Measurements from ENCODE around the gene MID1IP1.

MID1IP1 gene

DNA sequence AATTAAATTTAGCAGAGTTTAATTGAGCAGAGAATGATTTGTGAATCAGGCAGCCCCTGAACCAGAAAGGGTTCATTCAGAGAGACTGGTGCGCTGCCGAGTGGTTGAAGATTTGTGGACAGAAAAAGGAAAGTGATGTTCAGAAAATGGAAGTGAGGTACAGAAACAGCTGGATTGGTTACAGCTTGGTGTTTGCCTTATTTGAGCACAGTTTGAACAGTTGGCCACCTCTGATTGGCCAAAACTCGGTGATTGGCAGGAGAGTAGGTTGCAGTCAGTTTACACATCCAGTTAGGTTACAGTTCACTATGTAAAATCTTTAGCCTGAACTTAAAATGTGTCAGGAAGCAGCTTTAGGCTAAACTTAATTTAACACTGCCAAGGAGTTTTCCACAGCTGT is 14.9 kb downstream of the MID1IP1 start:
- no peak for DNase-seq

DNA sequence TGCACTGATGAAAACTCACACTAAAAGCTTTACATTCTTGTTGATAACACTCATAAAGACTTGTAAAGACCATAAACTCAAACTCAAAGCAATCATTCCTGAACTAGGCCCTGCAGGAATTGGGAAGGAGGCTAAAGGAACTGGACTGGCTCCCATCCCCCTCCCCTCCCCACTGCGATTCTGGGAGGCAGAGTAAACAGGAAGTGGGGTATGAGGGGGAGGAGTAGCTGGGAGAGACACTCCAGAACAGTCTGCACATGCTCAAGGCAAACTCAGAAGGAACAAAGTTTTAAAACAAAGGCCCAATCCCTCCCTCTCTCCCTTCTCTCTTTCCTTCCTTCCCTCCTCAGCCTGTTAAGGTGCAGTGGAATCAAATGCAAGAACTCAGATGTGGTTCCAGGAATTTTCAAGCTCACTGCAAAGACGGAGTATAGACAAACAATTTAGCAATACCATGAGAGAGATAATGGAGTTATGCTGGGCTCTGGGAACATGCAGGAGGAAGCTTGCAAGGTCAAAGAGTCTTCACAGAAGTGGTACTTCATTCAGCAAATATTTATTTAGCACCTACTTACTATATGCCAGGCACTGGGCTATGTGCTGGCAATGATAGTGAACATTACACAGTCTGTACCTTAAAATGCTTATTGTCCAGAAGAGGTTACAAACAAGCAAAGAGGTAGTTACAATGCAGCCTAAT is 15.9 kb downstream of the MID1IP1 start:
- DNase-seq: no peak

DNA sequence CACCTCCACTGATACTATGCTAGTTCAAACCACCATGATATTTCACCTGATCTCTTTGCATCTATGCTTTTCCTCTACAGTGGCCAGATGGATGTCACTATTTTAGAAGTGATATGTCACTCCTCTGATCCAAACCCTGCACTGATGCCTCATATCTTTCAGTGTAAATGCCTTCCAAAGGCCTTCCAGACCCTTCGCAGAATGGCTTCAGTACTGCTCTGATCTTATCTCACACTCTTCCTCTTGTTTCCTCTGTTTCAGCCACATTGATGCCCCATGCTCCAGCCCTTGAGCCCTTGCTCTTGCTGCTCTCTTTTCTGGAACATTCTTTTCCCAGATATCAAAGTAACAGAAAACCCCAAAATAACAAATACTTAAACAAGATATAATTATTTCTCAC is 17.9 kb downstream of the MID1IP1 start:
- no peak for DNase-seq

DNA sequence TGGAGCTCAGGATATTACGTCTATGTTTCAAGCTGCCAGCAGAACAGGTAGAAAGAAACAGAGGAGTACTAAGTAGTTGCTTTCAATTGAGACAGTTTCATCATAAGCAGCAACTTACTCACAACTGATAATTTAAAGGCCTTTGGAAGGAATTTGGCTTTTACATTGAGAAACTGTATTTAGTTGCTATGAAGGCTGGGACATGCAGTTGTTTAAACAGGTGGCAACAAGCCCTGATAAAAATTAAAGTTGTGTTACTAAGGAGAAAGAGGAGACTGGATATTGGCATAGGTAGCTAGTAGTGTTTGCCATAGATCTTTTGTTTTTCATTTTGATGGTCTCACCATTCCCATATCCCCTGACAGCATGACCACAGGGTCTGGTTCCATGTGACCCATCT is 18.4 kb downstream of the MID1IP1 start:
- DNase-seq: no peak

DNA sequence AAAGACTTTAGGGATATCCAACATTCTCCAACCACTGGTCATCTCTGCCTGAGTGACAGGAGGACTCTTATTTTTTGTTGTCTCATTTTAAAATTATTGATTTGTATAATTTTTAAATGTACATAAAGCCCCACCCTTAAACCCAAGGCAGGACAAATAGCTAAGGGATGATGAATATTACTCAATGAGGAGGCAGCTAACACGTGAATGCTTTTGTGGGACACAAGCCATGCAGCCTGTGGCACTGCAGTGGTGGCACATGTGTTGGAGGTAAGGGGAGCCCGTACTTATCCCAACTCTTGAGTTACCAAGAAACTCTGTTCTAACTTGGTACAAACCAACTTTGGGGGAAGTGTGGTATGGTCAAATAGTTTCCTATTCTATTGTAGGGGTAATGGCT is 19.5 kb downstream of the MID1IP1 start:
- DNase-seq: no peak

DNA sequence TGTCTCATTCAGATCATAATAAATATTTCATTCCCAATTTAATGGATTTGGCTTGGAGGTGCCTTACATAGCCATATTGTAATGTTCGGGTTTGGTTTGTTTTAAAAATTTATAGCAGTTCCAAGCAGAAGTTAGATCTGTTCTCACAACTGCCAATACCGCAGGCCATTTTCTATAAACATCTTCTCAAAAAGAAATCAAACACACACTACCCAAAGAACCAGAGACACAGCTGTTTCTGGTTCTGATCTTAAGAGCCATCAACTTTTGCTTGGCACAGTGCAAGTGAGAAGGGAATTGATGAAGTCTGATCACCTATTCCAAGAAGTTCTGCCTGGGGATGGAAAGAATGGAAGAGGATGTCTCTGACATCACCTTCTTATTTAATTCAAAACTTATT is 22.9 kb downstream of the MID1IP1 start:
- DNase-seq: no peak

DNA sequence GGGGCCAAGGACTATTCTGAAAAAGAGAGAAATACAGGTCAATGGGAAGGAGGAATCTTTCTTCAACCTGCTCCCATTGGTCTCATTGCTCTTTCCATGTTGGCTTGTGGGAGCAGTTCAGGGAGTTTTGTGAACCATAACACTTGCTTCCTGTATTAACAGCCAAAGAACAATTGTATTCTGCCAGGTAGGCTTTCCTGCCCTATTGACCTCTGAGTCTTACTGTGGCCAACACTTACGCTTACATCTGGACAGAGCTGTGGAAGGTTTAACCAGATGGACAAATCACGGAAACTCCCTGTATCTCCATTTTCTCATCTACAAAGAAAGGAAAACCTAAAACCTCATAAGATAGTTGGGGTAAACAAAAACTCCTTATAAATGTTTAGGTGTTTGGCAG is 30.7 kb downstream of the MID1IP1 start:
- no peak for DNase-seq

DNA sequence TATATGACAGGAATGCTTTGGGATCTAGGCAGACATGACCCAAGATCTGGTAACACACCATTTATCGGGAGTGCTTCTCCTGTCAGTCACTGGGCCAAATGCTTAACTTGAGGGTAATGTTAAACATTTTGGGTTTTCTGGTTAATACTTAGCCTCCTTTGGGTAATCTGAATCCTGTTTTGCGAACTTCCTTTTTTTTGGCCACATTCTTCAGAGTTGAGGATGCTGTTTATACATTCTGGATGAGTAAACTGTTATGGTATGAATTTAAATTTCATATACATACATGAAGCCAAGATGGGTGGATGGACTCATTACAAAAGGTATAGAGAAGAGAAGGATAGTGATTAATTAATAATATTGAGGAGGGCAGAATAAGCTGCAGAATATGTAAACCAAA is 36.1 kb downstream of the MID1IP1 start:
- no peak for DNase-seq

DNA sequence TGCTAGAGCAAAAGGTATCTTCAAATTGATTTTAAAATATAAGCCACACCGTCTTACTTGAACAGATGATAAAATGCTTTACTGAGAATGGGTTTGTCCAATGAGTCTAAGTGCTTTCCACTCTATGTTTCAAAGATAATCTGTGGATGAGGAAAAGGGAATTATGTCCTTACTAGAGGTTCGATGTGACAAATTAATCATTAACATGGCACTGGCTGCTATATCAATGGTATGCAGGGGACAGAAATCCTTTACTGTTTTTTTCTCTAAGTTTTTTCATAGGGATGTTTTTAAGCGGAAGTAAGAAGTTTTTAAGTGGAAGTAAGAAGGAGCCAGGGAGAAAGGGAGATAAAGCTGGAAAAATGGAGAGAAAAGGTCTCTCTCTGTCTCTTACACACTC is 38.0 kb downstream of the MID1IP1 start:
- DNase-seq: no peak

DNA sequence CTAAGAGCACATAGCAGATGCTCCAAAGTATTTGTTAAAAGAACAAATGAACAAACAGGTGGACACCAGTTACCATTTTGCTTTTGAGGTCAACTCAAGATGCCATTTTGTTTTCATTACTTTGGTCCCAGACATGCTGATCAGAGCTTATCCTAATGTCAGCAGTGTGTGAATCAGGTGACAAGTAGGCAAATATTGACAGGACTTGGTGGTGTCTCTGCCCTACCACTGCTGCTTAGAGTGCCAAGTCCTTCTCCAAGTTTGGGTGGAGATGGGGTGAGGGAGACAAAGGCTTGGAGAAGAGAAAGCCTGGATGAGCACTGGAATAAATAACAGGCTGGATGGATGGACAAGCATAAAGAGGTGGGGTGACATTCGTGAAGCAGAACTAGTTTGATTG is 38.7 kb downstream of the MID1IP1 start:
- no peak for DNase-seq

DNA sequence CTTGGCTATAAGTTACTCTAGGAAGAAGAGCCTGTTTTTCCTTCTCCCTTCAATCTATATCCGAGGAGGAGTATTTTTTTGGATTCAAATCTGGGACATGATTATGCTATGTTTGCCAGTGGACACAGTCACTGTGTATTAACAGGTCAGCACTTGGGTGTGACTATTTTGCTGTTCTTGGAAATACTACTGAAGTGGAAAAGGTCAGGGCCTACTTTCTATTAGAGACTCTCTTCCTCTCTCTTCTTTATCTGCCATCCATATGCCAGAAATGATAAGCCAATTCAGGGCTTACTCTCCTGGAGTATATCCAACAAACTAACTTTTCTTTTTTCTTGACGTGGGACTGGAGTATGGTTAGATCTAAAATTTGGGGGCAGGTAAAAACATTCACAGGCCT is 40.5 kb downstream of the MID1IP1 start:
- DNase-seq: no peak

DNA sequence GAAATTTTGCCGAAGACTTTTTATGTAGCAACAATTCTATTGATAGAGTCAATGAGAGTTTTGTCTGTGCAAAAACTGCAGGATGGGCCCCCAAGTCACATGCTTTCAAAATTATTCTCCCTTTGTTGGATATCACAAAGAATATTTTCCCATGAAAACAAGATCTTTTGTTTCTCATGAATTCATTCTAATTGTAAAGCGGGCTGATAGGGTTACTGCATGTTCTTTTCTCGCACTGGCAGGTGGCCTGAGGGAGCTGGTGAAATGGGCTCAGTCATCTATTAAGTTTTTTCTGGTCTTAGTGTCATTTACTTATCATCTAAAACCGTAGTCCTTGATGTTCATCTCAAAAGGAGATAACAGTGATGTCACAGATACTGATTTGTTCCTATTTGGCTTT is 44.2 kb downstream of the MID1IP1 start:
- DNase-seq: no peak

DNA sequence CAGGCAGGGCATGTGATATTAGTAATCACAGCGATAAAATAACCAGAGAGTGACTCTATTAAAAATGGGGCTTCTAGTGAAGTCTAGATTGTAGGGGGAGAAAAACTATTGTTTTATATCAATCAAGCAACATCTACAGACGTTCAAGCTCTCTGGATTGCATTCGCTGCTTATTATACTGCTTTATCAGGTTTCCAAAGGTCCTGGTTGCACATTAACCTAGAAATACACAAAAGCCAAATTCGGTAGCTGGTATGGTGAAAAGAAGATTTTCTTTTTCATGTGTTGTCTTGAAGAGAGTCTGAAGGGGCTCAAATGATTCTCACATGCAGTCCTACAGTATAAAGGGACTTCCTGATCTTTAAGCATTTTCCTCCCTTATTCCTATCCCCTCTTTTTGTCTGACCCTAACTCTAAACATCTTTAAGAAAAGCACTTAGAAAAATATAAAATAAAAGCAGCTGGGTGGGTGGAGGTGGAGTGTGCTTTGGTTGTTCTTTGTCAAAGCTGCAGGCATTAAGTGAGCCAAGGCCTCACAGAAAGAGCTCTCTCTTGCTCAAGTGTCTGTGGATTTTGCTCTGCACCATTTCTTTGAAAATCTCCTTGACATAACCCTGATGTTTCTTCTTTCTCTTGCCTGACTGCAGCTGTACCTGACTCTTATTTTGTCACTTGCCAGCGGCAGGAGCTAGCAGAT is 46.1 kb downstream of the MID1IP1 start:
- DNase-seq: no peak

DNA sequence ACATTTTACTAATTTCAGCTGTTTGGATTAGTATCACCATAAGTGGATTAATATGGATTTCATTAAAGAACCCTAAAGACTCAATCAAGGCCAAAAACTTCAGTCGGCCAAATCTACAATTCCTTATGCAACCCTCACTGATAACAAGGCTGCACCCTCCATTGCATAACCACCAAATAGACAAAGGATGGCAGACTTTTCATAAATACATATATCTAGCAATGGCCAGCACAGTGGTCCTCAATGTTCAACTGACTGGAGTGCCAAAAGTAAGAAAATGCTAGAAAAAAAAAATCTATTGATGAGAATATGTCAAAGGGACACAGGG is 46.6 kb downstream of the MID1IP1 start:
- DNase-seq: no peak

DNA sequence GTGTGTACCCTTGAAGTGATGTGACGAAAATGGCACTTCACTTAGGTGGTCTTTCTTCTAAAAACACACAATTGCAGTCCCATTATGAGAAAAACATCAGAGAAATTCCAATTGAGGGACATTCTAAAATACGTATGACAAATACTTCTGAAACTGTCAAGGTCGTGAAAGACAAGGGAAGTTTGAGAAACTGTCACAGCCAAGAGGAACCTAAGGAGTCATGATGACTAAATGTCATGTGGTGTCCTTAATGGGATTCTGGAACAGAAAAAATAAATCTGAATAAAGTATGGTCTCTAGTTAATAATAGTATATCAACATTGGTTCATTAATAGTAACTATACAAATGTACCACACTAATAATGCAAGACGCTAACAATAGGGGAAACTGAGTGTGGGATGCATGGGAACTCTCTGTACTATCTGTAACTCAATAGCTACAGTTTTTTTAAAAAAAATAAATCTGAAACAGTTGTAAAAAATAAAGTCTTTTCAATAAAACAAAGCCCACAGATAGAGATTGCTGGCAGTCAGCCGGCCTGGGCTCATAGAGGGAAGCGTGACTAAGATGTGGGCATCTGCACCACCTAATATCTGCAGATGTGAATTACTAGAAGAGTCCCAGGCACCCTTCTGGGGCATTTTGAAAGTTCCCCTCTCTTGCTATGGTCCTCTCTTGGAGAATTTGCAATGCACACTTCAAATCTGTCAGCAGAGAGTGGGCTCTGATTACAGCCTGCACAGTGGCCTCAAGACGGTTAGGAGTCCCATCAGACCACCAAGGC is 47.6 kb downstream of the MID1IP1 start:
- no peak for DNase-seq

DNA sequence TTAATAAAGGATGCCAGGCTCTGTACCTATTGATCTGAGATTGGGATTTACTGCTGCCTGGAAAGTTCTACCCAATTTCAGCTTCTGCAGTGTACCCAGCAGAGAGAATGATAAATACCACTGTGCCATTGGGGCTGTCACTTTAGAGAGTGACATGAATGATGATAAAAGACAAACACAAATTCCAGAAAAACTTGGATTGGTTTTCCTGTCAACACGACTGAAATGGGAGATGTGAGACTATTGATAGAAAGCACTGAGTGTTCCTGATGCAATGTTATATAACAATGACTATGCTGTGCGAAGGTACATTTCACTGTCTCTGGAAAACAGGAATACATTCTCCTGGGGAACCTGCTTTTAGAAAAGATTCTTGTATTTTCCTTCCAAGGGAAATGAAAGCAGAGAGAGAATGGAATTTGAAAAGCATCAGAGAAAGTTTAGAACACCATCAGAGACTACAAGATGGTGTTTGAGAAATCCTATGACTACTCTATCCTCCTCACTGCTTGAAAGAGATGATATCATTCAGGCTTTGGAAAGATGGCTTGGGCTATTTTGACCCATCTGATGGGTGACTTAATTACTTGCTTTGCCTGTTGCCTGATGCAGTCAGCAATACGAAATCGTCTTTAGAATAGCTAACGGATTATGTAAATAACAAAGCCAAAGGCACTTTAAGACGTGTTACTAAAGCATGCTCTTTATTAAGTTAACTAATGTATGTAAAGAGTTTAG is 49.7 kb downstream of the MID1IP1 start:
- DNase-seq: no peak

DNA sequence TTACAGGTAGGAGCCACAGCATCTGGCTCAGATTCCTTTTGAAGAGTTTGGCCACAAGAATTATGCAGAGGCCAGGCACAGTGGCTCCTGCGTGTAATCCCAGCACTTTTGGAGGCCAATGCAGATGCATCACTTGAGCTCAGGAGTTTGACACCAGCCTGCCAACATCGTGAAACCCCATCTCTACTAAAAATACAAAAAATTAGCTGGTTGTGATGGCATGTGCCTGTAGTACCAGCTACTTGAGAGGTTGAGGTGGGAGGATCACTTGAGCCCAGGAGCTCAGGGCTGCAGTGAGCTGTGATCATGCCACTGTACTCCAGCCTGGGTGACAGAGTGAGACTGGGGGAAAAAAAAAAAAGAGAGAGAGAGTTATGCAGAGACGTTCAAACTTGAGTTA is 53.0 kb downstream of the MID1IP1 start:
- no peak for DNase-seq

Data from T-helper 9 cell (primary cell).